GM12878 (cell line): ENCODE measurements around the gene TLX1. TPM values are rescaled to one million over a fixed set of nuclear protein-coding genes. Genes with fewer than 3 reads are reported as not detected.

Experiments
- ATAC-seq: fragments of 200-7000 bp; cut with Tn5 transposase; 3 replicates; pipeline ENCODE4 v1.9.1; 2020; ENCODE audit warnings: mild to moderate bottlenecking, moderate library complexity
- BruUV-seq: library from RNA; stranded (reverse); fragments of 400-500 nt; replicated peaks from 2 replicates; lab custom pipeline; 2021; lab: Mats Ljungman, UMichigan
- CTCF ChIA-PET: fragments of 300-600 bp; sonication (Branson Sonifier 250); formaldehyde crosslinking; extraction: SDS; loops from one replicate; lab custom pipeline; 2021; ENCODE audit warnings: inconsistent platforms; lab: Yijun Ruan, JAX
- POLR2A ChIA-PET: fragments of 350-600 bp; formaldehyde crosslinking; extraction: SDS; loops from one replicate; lab custom pipeline; 2021; ENCODE audit warnings: inconsistent platforms; lab: Charles Lee
- RAD21 ChIA-PET: fragments of 300-600 bp; sonication (Branson Sonifier 250); formaldehyde crosslinking; loops from one replicate; lab custom pipeline; 2023; ENCODE audit warnings: antibody characterized with exemption; ENCODE audit not compliant: unreplicated experiment; lab: Charles Lee
- SMC1A ChIA-PET: fragments of 300-600 bp; sonication (Branson Sonifier 250); formaldehyde crosslinking; loops from one replicate; lab custom pipeline; 2023; ENCODE audit not compliant: unreplicated experiment, uncharacterized antibody; lab: Charles Lee
- DNase-seq: peaks from one replicate; pipeline ENCODE4 v3.0.0-alpha.2; 2011; ENCODE audit warnings: low read depth, low spot score
- FAIRE-seq: peaks from 3 replicates; lab custom pipeline; 2011; peaks lifted over from hg19 to GRCh38; lab: Jason Lieb, UNC
- H2AFZ ChIP-seq: 2 replicates; pipeline ENCODE4 v1.6.0; 2011; ENCODE audit warnings: low read depth, low read length, control low read depth; ENCODE audit not compliant: control insufficient read depth
- H3K27ac ChIP-seq: 2 replicates; pipeline ENCODE4 v1.5.1; 2011; ENCODE audit warnings: control low read depth; ENCODE audit not compliant: control insufficient read depth, insufficient read depth
- H3K27me3 ChIP-seq, 2 experiments: replicated peaks in 1 of 2; 2 replicates each; pipeline versions ENCODE4 v1.6.0 to v1.6.1; 2011; ENCODE audit warnings: low read length in 1 of 2; ENCODE audit not compliant: control insufficient read depth in 2 of 2, insufficient read depth in 2 of 2
- H3K36me3 ChIP-seq, 2 experiments: 2 replicates each; pipeline ENCODE4 v1.5.1; 2011; ENCODE audit warnings: low read length in 1 of 2; ENCODE audit not compliant: control insufficient read depth in 2 of 2, insufficient read depth in 2 of 2
- H3K4me1 ChIP-seq: 2 replicates; pipeline ENCODE4 v1.6.1; 2011; ENCODE audit warnings: mild to moderate bottlenecking, low read length, moderate library complexity, mixed read lengths; ENCODE audit not compliant: control insufficient read depth, insufficient read depth
- H3K4me2 ChIP-seq: 2 replicates; pipeline ENCODE4 v1.6.0; 2011; ENCODE audit warnings: control low read depth; ENCODE audit not compliant: control insufficient read depth, insufficient read depth
- H3K4me3 ChIP-seq: fragments of 200-600 bp; sonication (generic); 2 replicates; pipeline ENCODE4 v1.5.1; 2016
- H3K79me2 ChIP-seq: 2 replicates; pipeline ENCODE4 v1.6.0; 2011; ENCODE audit warnings: low read length; ENCODE audit not compliant: control insufficient read depth, insufficient read depth
- H3K9ac ChIP-seq: 2 replicates; pipeline ENCODE4 v1.8.0; 2011; ENCODE audit warnings: low read length, control low read depth, mixed read lengths; ENCODE audit not compliant: control insufficient read depth, insufficient read depth
- H3K9me3 ChIP-seq: replicated peaks from 3 replicates; pipeline ENCODE4 v1.5.1; 2011; ENCODE audit warnings: mild to moderate bottlenecking, low read length; ENCODE audit not compliant: control insufficient read depth, insufficient read depth
- H4K20me1 ChIP-seq: 2 replicates; pipeline ENCODE4 v1.6.0; 2011; ENCODE audit not compliant: control insufficient read depth, insufficient read depth
- BRCA1 ChIP-seq: IDR thresholded peaks from 2 replicates; pipeline ENCODE4 v1.6.1; 2011; ENCODE audit warnings: low read depth, low read length, improper control_type of control experiment
- CREB1 ChIP-seq: IDR thresholded peaks from 2 replicates; pipeline ENCODE4 v1.6.1; 2012; ENCODE audit warnings: low read depth, mild to moderate bottlenecking, inconsistent platforms
- FOS ChIP-seq: IDR thresholded peaks from 3 replicates; pipeline ENCODE4 v1.6.1; 2011; ENCODE audit warnings: borderline replicate concordance; ENCODE audit not compliant: insufficient read length; ENCODE audit errors: extremely low read depth
- HDAC6 ChIP-seq: fragments of 200-600 bp; sonication (generic); IDR thresholded peaks from one replicate; pipeline ENCODE4 v1.8.0; 2017; ENCODE audit warnings: antibody characterized with exemption; ENCODE audit not compliant: unreplicated experiment
- MYB ChIP-seq: fragments of 150-350 bp; IDR thresholded peaks from 2 replicates; pipeline ENCODE4 v1.6.1; 2014; ENCODE audit warnings: mild to moderate bottlenecking, low read depth, low read length, borderline replicate concordance
- NFXL1 ChIP-seq: fragments of 450-650 bp; IDR thresholded peaks from 2 replicates; pipeline ENCODE4 v1.6.1; 2017; ENCODE audit warnings: antibody characterized with exemption, mild to moderate bottlenecking, borderline replicate concordance
- NR2C2 ChIP-seq: IDR thresholded peaks from 2 replicates; pipeline ENCODE4 v1.6.1; 2011; ENCODE audit warnings: borderline replicate concordance, low read depth; ENCODE audit not compliant: control insufficient read depth, insufficient read length
- NR2F1 ChIP-seq: fragments of 450-650 bp; conservative IDR thresholded peaks from 2 replicates; pipeline ENCODE4 v1.6.1; 2017; ENCODE audit warnings: mild to moderate bottlenecking
- PAX5 ChIP-seq: IDR thresholded peaks from 2 replicates; pipeline ENCODE4 v1.6.1; 2011; ENCODE audit warnings: low read depth, low read length, borderline replicate concordance
- POU2F2 ChIP-seq: IDR thresholded peaks from 3 replicates; pipeline ENCODE4 v1.6.1; 2011; ENCODE audit warnings: low read depth, mild to moderate bottlenecking, low read length, borderline replicate concordance
- RFX5 ChIP-seq: IDR thresholded peaks from 2 replicates; pipeline ENCODE4 v1.6.1; 2011; ENCODE audit warnings: low read depth, low read length, improper control_type of control experiment
- STAT3 ChIP-seq: IDR thresholded peaks from 2 replicates; pipeline ENCODE4 v1.6.1; 2011; ENCODE audit warnings: low read depth, low read length, improper control_type of control experiment
- TCF3 ChIP-seq: IDR thresholded peaks from 2 replicates; pipeline ENCODE4 v1.6.1; 2012; ENCODE audit warnings: low read depth, mild to moderate bottlenecking, low read length, borderline replicate concordance; ENCODE audit not compliant: insufficient read depth
- YBX1 ChIP-seq: fragments of 450-650 bp; IDR thresholded peaks from 2 replicates; pipeline ENCODE4 v1.6.1; 2016; ENCODE audit warnings: antibody characterized with exemption
- WGBS: methylation state at CpG from one replicate; pipeline ENCODE4 v1.1.6; 2016; ENCODE audit warnings: low lambda C conversion rate; ENCODE audit not compliant: insufficient replicate concordance, insufficient coverage; ENCODE audit errors: missing lambda C conversion rate; 5-methylcytosine and 5-hydroxymethylcytosine counted together
- in situ Hi-C: fragments of 300-500 bp; cut with MboI; formaldehyde crosslinking; loops from 9 replicates; pipeline ENCODE4 v1.14.3; 2018; ENCODE audit warnings: mixed read lengths
- intact Hi-C: fragments of 100-400 bp; cut with micrococcal nuclease; formaldehyde crosslinking; loops from one replicate; pipeline ENCODE4 v1.14.2; 2022; ENCODE audit not compliant: unreplicated experiment
- polyA plus RNA-seq, 11 experiments: library from polyadenylated mRNA; depleted of rRNA in 4 of 11; unstranded in 6 of 11; stranded (reverse) in 5 of 11; fragments of >200 nt; fragmentation: Nextera tagmentation in 4 of 11; fragmentation: Illumina TruSeq in 1 of 11; extraction: Ambion mirVana in 4 of 11; extraction: Trizol in 1 of 11; gene quantifications; 1 replicate in 1 of 11; 2 replicates in 10 of 11; pipeline versions ENCODE4 v1.2.1 to v1.2.3, GENCODE V29; 2011 to 2016; ENCODE audit warnings: inconsistent platforms in 2 of 11, missing spikeins in 2 of 11, low read depth in 1 of 11
- total RNA-seq, 4 experiments: library from RNA; depleted of rRNA in 3 of 4; stranded (reverse); fragments of >200 nt in 3 of 4; fragmentation: Illumina TruSeq in 1 of 4; extraction: Trizol in 1 of 4; gene quantifications; 2 replicates each; pipeline versions ENCODE4 v1.2.1 to v1.2.3, GENCODE V29; 2013 to 2021
- TF ChIP-seq, protein P1 (sequence below): IDR thresholded peaks from 2 replicates; pipeline ENCODE4 v1.6.1; 2012; ENCODE audit warnings: improper control_type of control experiment, low read depth, low read length; ENCODE audit not compliant: insufficient replicate concordance
- TF ChIP-seq, protein P2 (sequence below): IDR thresholded peaks from 2 replicates; pipeline ENCODE4 v1.6.1; 2012; ENCODE audit warnings: low read depth, low read length, improper control_type of control experiment
- TF ChIP-seq, protein P3 (sequence below): IDR thresholded peaks from 2 replicates; pipeline ENCODE4 v1.6.1; 2011; ENCODE audit warnings: low read depth, low read length, improper control_type of control experiment, borderline replicate concordance

TLX1 gene
- total and polyA plus RNA-seq, 10 of the 15 experiments (the other 5 are each of a cell fraction or from before 2014, with no cell fraction given), result not detected

DNA sequence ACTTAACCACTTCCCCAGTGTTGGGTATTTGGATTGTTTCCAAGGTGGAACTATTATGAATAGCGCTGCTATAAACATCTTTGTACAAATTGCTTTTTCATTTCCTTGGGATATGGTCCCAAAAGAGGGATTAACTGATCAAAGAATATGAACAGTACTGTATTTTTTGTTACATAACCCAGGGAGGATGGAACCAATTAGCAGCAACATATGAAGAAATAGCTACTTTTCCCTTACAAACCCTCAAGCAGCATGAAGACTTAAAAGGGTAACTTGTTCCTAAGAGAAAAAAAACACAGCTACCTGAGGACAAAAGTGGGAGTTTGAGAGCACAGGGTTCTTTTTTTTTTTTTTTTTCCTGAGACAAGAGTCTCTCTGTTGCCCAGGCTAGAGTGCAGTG lies 13.1 kb upstream of the TLX1 start (continued):
- TF ChIP-seq NR2C2 (no peak), STAT3 (no peak), FOS (no peak), MYB (no peak), PAX5 (no peak), BRCA1 (no peak)
- TF ChIP-seq, protein P1, sequence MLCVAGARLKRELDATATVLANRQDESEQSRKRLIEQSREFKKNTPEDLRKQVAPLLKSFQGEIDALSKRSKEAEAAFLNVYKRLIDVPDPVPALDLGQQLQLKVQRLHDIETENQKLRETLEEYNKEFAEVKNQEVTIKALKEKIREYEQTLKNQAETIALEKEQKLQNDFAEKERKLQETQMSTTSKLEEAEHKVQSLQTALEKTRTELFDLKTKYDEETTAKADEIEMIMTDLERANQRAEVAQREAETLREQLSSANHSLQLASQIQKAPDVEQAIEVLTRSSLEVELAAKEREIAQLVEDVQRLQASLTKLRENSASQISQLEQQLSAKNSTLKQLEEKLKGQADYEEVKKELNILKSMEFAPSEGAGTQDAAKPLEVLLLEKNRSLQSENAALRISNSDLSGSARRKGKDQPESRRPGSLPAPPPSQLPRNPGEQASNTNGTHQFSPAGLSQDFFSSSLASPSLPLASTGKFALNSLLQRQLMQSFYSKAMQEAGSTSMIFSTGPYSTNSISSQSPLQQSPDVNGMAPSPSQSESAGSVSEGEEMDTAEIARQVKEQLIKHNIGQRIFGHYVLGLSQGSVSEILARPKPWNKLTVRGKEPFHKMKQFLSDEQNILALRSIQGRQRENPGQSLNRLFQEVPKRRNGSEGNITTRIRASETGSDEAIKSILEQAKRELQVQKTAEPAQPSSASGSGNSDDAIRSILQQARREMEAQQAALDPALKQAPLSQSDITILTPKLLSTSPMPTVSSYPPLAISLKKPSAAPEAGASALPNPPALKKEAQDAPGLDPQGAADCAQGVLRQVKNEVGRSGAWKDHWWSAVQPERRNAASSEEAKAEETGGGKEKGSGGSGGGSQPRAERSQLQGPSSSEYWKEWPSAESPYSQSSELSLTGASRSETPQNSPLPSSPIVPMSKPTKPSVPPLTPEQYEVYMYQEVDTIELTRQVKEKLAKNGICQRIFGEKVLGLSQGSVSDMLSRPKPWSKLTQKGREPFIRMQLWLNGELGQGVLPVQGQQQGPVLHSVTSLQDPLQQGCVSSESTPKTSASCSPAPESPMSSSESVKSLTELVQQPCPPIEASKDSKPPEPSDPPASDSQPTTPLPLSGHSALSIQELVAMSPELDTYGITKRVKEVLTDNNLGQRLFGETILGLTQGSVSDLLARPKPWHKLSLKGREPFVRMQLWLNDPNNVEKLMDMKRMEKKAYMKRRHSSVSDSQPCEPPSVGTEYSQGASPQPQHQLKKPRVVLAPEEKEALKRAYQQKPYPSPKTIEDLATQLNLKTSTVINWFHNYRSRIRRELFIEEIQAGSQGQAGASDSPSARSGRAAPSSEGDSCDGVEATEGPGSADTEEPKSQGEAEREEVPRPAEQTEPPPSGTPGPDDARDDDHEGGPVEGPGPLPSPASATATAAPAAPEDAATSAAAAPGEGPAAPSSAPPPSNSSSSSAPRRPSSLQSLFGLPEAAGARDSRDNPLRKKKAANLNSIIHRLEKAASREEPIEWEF, result no peak

DNA sequence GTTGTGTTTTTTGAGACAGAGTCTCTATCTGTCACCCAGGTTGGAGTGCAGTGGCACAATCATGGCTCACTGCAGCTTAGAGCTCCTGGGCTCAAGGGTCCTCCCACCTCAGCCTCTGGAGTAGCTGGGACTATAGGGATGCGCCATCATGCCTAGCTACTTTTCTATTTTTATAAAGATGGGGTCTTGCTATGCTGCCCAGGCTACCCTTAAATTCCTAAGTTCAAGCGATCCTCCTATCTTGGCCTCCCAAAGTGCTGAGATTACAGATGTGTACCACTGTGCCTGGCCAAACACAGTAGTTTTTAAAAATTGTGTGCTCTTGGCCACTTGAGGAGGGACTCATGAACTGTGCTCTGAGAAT lies 10.6 kb upstream of the TLX1 start:
- Histone ChIP-seq H3K36me3 (no peaks in the 10 kb centered on the region), H4K20me1 (no peaks in the 10 kb centered on the region), H3K9me3 (no peaks in the 10 kb centered on the region), H3K4me1 (no peaks in the 10 kb centered on the region; the same call in 1 of the 2 replicates), H3K27me3 (peaks cover 19 to 24% of the 10 kb centered on the region in 2 experiments), H3K79me2 (no peaks in the 10 kb centered on the region), H3K27ac (no peak overlapping the region), H3K4me3 (peak overlapping the region; percentile 61; the same call in 1 of the 2 replicates), H2AFZ (no peak overlapping the region), H3K4me2 (peak overlapping the region; percentile 93; the same call in 1 of the 2 replicates), H3K9ac (no peak overlapping the region)
- FAIRE-seq (no peak), ATAC-seq (no peak), DNase-seq (no peak)
- BruUV-seq, result no TSS peak
- TF ChIP-seq NR2F1 (no peak), NFXL1 (no peak), HDAC6 (no peak), POU2F2 (no peak), RFX5 (no peak), TCF3 (no peak), CREB1 (no peak), YBX1 (no peak)
- TF ChIP-seq, protein P2, sequence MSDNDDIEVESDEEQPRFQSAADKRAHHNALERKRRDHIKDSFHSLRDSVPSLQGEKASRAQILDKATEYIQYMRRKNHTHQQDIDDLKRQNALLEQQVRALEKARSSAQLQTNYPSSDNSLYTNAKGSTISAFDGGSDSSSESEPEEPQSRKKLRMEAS, result no peak
- TF ChIP-seq, protein P3, sequence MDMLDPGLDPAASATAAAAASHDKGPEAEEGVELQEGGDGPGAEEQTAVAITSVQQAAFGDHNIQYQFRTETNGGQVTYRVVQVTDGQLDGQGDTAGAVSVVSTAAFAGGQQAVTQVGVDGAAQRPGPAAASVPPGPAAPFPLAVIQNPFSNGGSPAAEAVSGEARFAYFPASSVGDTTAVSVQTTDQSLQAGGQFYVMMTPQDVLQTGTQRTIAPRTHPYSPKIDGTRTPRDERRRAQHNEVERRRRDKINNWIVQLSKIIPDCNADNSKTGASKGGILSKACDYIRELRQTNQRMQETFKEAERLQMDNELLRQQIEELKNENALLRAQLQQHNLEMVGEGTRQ, result no peak
- SMC1A ChIA-PET, result interaction anchor here (0.7 kb wide), 1 partner anchor 25 kb away, joined by 3 read pairs; no protein-coding TSS in a partner anchor
- POLR2A ChIA-PET, result no interaction called here
- in situ Hi-C loops (no loop called here), intact Hi-C loops (no loop called here)
- CTCF ChIA-PET, result no interaction called here
- RAD21 ChIA-PET, result no interaction called here
- 46% methylated on average over 2 of the region's 2 CpGs for WGBS
